HEK293T (cell line): ENCODE results near the gene PCDHGB4.
A peak's percentile ranks its signal among the peaks of the same experiment; 100 is the strongest.
"Not testable (repeated sequence)": the region's sequence is repeated elsewhere in the genome, so short reads cannot be mapped to it uniquely, and the experiment has no call there.

Experiments
- CTCF ChIA-PET: fragments of 350-600 bp; formaldehyde crosslinking; extraction: SDS; loops from one replicate; lab custom pipeline; 2021; ENCODE audit warnings: antibody characterized with exemption, inconsistent platforms; lab: Yijun Ruan, JAX
- POLR2A ChIA-PET: fragments of 350-600 bp; formaldehyde crosslinking; extraction: SDS; loops from one replicate; lab custom pipeline; 2020; ENCODE audit warnings: antibody characterized with exemption, inconsistent platforms; lab: Yijun Ruan, JAX
- DNase-seq: peaks from one replicate; pipeline ENCODE4 v3.0.0; 2012; ENCODE audit warnings: mixed read lengths; ENCODE audit errors: extremely low spot score
- ARNT ChIP-seq: fragments of 450-650 bp; IDR thresholded peaks from 2 replicates; pipeline ENCODE4 v1.6.1; 2017; ENCODE audit warnings: mild to moderate bottlenecking
- BHLHE40 ChIP-seq: fragments of 450-650 bp; IDR thresholded peaks from 2 replicates; pipeline ENCODE4 v1.6.1; 2016; ENCODE audit warnings: mild to moderate bottlenecking, moderate library complexity, borderline replicate concordance
- CTBP1 ChIP-seq: fragments of 450-650 bp; IDR thresholded peaks from 2 replicates; pipeline ENCODE4 v1.6.1; 2016; ENCODE audit warnings: borderline replicate concordance
- ELF4 ChIP-seq: fragments of 450-650 bp; IDR thresholded peaks from 2 replicates; pipeline ENCODE4 v1.6.1; 2017; ENCODE audit warnings: antibody characterized with exemption
- FOXA1 ChIP-seq: fragments of 450-650 bp; IDR thresholded peaks from 2 replicates; pipeline ENCODE4 v1.6.1; 2016; ENCODE audit warnings: mild to moderate bottlenecking
- FOXK2 ChIP-seq: fragments of 450-650 bp; IDR thresholded peaks from 2 replicates; pipeline ENCODE4 v1.6.1; 2016; ENCODE audit warnings: mild to moderate bottlenecking
- FOXM1 ChIP-seq: fragments of 450-650 bp; IDR thresholded peaks from 2 replicates; pipeline ENCODE4 v1.6.1; 2017; ENCODE audit warnings: mild to moderate bottlenecking, borderline replicate concordance
- HDGF ChIP-seq: fragments of 450-650 bp; IDR thresholded peaks from 2 replicates; pipeline ENCODE4 v1.6.1; 2017; ENCODE audit warnings: antibody characterized with exemption, borderline replicate concordance
- L3MBTL2 ChIP-seq: fragments of 450-650 bp; conservative IDR thresholded peaks from 2 replicates; pipeline ENCODE4 v1.6.1; 2016; ENCODE audit warnings: mild to moderate bottlenecking
- LEF1 ChIP-seq: fragments of 450-650 bp; IDR thresholded peaks from 2 replicates; pipeline ENCODE4 v1.6.1; 2017; ENCODE audit warnings: mild to moderate bottlenecking, borderline replicate concordance
- NFRKB ChIP-seq: fragments of 450-650 bp; IDR thresholded peaks from 2 replicates; pipeline ENCODE4 v1.6.1; 2016; ENCODE audit warnings: mild to moderate bottlenecking, moderate library complexity
- SP1 ChIP-seq: fragments of 450-650 bp; IDR thresholded peaks from 2 replicates; pipeline ENCODE4 v1.6.1; 2017
- SUZ12 ChIP-seq: fragments of 450-650 bp; IDR thresholded peaks from 2 replicates; pipeline ENCODE4 v1.6.1; 2016; ENCODE audit warnings: mild to moderate bottlenecking
- TARDBP ChIP-seq: fragments of 450-650 bp; IDR thresholded peaks from 2 replicates; pipeline ENCODE4 v1.6.1; 2016
- ZNF384 ChIP-seq: fragments of 450-650 bp; IDR thresholded peaks from 2 replicates; pipeline ENCODE4 v1.6.1; 2016
- TF ChIP-seq, protein P1 (sequence below): fragments of 450-650 bp; IDR thresholded peaks from 2 replicates; pipeline ENCODE4 v1.6.1; 2016

Gene PCDHGB4

DNA sequence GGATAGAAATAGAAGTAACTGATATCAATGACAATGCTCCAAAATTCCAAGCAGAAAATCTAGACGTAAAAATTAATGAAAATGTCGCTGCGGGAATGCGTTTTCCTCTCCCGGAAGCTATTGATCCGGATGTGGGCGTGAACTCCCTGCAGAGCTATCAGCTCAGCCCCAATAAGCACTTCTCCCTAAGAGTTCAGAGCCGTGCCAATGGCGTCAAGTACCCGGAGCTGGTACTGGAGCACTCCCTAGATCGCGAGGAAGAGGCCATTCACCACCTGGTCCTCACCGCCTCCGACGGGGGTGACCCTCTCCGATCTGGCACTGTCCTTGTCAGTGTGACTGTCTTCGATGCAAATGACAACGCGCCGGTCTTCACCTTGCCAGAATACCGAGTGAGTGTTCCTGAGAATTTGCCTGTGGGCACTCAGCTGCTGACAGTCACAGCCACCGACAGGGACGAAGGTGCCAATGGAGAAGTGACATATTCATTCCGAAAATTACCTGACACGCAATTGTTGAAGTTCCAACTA, 26.1 kb downstream of the PCDHGB4 start:
- CTCF ChIA-PET, result interaction anchor here (1.7 kb wide), 2 partner anchors 7 to 150 kb away, joined by 8 to 11 read pairs; partner anchors contain the start of gene PCDHGA11

DNA sequence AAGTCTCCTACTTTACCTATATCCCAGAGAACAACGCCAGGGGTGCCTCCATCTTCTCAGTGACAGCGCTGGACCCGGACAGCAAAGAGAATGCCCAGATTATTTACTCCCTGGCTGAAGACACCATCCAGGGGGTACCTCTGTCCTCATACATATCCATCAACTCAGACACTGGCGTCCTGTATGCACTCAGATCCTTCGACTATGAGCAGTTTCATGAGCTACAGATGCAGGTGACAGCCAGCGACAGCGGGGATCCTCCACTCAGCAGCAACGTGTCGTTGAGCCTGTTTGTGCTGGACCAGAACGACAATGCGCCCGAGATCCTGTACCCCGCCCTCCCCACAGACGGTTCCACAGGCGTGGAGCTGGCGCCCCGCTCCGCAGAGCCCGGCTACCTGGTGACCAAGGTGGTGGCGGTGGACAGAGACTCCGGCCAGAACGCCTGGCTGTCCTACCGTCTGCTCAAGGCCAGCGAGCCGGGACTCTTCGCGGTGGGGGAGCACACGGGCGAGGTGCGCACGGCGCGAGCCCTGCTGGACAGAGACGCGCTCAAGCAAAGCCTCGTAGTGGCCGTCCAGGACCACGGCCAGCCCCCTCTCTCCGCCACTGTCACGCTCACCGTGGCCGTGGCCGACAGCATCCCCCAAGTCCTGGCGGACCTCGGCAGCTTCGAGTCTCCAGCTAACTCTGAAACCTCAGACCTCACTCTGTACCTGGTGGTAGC, 27.2 kb downstream of the PCDHGB4 start:
- CTCF ChIA-PET, DNase-seq, POLR2A ChIA-PET: not testable (repeated sequence)

More for the DNA sequence above, 26.1 kb downstream of the PCDHGB4 start:
- POLR2A ChIA-PET, result no interaction called here
- DNase-seq, result no peak
- TF ChIP-seq FOXK2 (no peak), ELF4 (no peak), SUZ12 (no peak), ARNT (no peak)
- TF ChIP-seq, protein P1, sequence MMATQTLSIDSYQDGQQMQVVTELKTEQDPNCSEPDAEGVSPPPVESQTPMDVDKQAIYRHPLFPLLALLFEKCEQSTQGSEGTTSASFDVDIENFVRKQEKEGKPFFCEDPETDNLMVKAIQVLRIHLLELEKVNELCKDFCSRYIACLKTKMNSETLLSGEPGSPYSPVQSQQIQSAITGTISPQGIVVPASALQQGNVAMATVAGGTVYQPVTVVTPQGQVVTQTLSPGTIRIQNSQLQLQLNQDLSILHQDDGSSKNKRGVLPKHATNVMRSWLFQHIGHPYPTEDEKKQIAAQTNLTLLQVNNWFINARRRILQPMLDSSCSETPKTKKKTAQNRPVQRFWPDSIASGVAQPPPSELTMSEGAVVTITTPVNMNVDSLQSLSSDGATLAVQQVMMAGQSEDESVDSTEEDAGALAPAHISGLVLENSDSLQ, result no peak

DNA sequence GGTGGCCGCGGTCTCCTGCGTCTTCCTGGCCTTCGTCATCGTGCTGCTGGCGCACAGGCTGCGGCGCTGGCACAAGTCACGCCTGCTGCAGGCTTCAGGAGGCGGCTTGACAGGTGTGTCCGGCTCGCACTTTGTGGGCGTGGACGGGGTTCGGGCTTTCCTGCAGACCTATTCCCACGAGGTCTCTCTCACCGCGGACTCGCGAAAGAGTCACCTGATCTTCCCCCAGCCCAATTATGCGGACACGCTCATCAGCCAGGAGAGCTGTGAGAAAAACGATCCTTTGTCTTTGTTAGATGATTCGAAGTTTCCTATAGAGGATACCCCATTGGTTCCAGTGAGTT, 27.7 kb downstream of the PCDHGB4 start:
- CTCF ChIA-PET, DNase-seq, POLR2A ChIA-PET: not testable (repeated sequence)

DNA sequence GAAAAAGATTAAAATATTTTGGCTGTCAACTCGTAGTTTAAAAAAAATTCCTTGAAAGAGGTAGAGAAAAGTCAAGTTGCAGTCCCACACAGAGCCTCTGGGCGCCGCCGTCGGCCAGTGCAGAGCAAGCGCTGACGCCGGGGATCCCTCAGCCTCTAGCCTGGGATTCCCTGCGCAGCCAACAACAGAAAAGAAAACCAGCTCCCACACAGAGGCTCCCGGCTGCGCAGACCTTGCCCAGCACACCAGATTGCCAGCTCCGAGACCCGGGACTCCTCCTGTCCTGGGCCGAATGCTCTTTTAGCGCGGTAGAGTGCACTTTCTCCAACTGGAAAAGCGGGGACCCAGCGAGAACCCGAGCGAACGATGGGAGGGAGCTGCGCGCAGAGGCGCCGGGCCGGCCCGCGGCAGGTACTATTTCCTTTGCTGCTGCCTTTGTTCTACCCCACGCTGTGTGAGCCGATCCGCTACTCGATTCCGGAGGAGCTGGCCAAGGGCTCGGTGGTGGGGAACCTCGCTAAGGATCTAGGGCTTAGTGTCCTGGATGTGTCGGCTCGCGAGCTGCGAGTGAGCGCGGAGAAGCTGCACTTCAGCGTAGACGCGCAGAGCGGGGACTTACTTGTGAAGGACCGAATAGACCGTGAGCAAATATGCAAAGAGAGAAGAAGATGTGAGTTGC, 30.1 kb downstream of the PCDHGB4 start, which contains the start of gene PCDHGB7:
TSS of gene PCDHGB7 (plus strand) at position 184 of the 679 bp plus-strand sequence. CDS start at position 367, 183 bp downstream.
- CTCF ChIA-PET, result interaction anchor here (0.6 to 1.1 kb wide), 7 partner anchors 11 to 221 kb away, joined by 3 to 4 read pairs (median 3); partner anchors contain the start of genes PCDHB14 and PCDHGC3
- POLR2A ChIA-PET, result not testable (repeated sequence)
- peak; percentile 53 for DNase-seq

DNA sequence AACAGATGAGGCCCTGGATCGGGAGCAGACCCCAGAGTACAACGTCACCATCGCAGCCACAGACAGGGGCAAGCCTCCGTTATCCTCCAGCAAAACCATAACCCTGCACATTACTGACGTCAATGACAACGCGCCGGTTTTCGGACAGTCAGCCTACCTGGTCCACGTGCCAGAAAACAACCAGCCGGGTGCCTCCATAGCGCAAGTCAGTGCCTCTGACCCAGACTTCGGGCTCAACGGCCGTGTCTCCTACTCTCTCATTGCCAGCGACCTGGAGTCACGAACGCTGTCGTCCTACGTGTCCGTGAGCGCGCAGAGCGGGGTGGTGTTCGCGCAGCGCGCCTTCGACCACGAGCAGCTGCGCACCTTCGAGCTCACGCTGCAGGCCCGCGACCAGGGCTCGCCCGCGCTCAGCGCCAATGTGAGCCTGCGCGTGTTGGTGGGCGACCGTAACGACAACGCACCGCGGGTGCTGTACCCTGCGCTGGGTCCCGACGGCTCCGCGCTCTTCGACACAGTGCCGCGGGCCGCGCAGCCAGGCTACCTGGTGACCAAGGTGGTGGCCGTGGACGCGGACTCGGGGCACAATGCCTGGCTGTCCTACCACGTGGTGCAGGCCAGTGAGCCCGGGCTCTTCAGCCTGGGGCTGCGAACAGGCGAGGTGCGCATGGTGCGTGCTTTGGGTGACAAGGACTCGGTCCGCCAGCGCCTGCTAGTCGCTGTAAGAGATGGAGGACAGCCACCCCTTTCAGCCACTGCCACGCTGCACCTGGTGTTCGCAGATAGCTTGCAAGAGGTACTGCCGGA, 31.8 kb downstream of the PCDHGB4 start:
- CTCF ChIA-PET, result no interaction called here
- POLR2A ChIA-PET, result no interaction called here
- TF ChIP-seq TARDBP (no peak), FOXM1 (no peak), L3MBTL2 (no peak), HDGF (no peak), ARNT (no peak), ELF4 (no peak), LEF1 (no peak), SUZ12 (no peak), BHLHE40 (no peak), NFRKB (no peak), ZNF384 (no peak), FOXK2 (no peak), SP1 (no peak), FOXA1 (no peak), CTBP1 (no peak)
- TF ChIP-seq, protein P1, result no peak
- DNase-seq, result no peak

DNA sequence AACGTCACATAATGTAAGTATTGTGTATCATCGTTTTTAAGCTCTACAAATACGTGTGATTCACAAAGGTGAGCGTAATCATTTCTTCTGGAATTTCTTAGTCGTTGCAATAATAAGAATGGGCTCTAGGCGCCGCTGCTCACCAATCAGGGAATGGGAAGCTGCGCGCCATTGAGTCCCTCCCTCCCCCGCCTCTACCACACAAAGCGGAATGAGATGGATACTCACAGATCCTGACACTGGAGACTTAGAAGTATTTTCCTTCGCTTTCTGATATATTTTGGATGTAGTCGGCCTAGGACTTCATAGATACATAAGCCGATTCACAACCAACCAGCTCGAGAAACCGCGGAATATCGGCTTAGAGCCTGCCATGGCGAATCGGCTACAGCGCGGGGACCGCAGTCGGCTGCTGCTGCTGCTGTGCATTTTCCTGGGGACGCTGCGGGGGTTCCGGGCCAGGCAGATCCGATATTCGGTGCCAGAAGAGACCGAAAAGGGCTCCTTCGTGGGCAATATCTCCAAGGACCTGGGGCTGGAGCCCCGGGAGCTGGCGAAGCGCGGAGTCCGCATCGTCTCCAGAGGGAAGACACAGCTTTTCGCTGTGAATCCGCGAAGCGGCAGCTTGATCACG, 33.5 kb downstream of the PCDHGB4 start, which contains the start of gene PCDHGA11:
TSS of gene PCDHGA11 (plus strand) at position 197 of the 634 bp plus-strand sequence. CDS start at position 374, 177 bp downstream.
- DNase-seq, result peak; percentile 66
- ChIA-PET POLR2A (no interaction called here), CTCF (interaction anchor here (0.6 to 2.6 kb wide), 24 partner anchors 8 to 483 kb away, joined by 3 to 18 read pairs (median 5); partner anchors contain the start of genes PCDHB14, PCDHGA10, PCDHGA12 and PCDHGA2)
- TF ChIP-seq L3MBTL2, result peak; percentile 39; the same call in 1 of the 2 replicates
- no peak for TF ChIP-seq FOXM1
- TF ChIP-seq SP1, result no peak

DNA sequence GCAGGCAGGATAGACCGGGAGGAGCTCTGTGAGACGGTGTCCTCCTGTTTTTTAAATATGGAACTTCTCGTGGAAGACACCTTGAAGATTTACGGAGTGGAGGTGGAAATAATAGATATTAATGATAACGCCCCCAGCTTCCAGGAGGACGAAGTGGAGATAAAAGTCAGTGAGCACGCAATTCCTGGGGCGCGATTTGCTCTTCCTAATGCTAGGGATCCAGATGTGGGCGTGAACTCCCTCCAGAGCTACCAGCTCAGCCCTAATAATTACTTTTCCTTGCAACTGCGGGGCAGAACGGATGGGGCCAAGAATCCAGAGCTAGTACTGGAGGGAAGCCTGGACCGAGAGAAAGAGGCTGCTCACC, 34.0 kb downstream of the PCDHGB4 start:
- POLR2A ChIA-PET, result no interaction called here
- no peak for DNase-seq
- CTCF ChIA-PET, result interaction anchor here (0.6 to 2.6 kb wide), 23 partner anchors 9 to 483 kb away, joined by 3 to 18 read pairs (median 5); partner anchors contain the start of genes PCDHB14, PCDHGA10, PCDHGA12 and PCDHGA2
- no peak for TF ChIP-seq FOXA1
- TF ChIP-seq NFRKB, result no peak
- no peak for TF ChIP-seq L3MBTL2
- no peak for TF ChIP-seq ELF4
